MCF 10A (cell line): ENCODE measurements around the gene RHOT2. TPM values are rescaled to one million over a fixed set of nuclear protein-coding genes. Genes with fewer than 3 reads are reported as not detected.

Experiments
- BruUV-seq: library from RNA; stranded (reverse); fragments of 400-500 nt; replicated peaks from 2 replicates; lab custom pipeline; 2021; lab: Mats Ljungman, UMichigan
- CTCF ChIA-PET: fragments of 300-600 bp; sonication (Branson Sonifier 250); formaldehyde crosslinking; extraction: SDS; loops from one replicate; lab custom pipeline; 2021; ENCODE audit warnings: antibody characterized with exemption, inconsistent platforms; lab: Yijun Ruan, JAX
- POLR2A ChIA-PET: fragments of 300-600, 350-650 bp; sonication (Branson Sonifier 250); formaldehyde crosslinking; extraction: SDS; loops from one replicate; lab custom pipeline; 2020; ENCODE audit warnings: antibody characterized with exemption, inconsistent platforms; lab: Yijun Ruan, JAX
- DNase-seq: peaks from one replicate; pipeline ENCODE4 v3.0.0-alpha.2; 2018; ENCODE audit not compliant: unreplicated experiment
- H3K27ac Mint-ChIP-seq: one replicate; pipeline ENCODE4 v1.8.0; 2022; ENCODE audit warnings: mild to moderate bottlenecking, low read depth, mixed read lengths; ENCODE audit not compliant: unreplicated experiment
- H3K27me3 Mint-ChIP-seq: one replicate; pipeline ENCODE4 v1.8.0; 2022; ENCODE audit warnings: mixed read lengths; ENCODE audit not compliant: insufficient read depth, unreplicated experiment
- H3K36me3 Mint-ChIP-seq: one replicate; pipeline ENCODE4 v1.8.0; 2022; ENCODE audit warnings: mild to moderate bottlenecking, moderate library complexity, mixed read lengths; ENCODE audit not compliant: insufficient read depth, unreplicated experiment
- H3K4me1 Mint-ChIP-seq: one replicate; pipeline ENCODE4 v1.8.0; 2022; ENCODE audit warnings: mixed read lengths; ENCODE audit not compliant: insufficient read depth, unreplicated experiment
- H3K4me3 Mint-ChIP-seq: one replicate; pipeline ENCODE4 v1.8.0; 2022; ENCODE audit warnings: mild to moderate bottlenecking, moderate library complexity, mixed read lengths; ENCODE audit not compliant: unreplicated experiment
- H3K9me3 Mint-ChIP-seq: one replicate; pipeline ENCODE4 v1.8.0; 2022; ENCODE audit warnings: mixed read lengths; ENCODE audit not compliant: unreplicated experiment
- intact Hi-C: fragments of 100-400 bp; cut with micrococcal nuclease; formaldehyde crosslinking; loops from 2 replicates; pipeline ENCODE4 v1.14.1; 2022
- total RNA-seq: library from RNA; stranded (reverse); gene quantifications from 2 replicates; pipeline ENCODE4 v1.2.3, GENCODE V29; 2022
- TF ChIP-seq, protein P1 (sequence below): fragments of 200-600 bp; IDR thresholded peaks from one replicate; pipeline ENCODE4 v1.8.0; 2022; ENCODE audit warnings: antibody characterized with exemption, mild to moderate bottlenecking; ENCODE audit not compliant: unreplicated experiment

RHOT2 gene
- total RNA-seq, 1 experiment from 2014 or later = 118 TPM

DNA sequence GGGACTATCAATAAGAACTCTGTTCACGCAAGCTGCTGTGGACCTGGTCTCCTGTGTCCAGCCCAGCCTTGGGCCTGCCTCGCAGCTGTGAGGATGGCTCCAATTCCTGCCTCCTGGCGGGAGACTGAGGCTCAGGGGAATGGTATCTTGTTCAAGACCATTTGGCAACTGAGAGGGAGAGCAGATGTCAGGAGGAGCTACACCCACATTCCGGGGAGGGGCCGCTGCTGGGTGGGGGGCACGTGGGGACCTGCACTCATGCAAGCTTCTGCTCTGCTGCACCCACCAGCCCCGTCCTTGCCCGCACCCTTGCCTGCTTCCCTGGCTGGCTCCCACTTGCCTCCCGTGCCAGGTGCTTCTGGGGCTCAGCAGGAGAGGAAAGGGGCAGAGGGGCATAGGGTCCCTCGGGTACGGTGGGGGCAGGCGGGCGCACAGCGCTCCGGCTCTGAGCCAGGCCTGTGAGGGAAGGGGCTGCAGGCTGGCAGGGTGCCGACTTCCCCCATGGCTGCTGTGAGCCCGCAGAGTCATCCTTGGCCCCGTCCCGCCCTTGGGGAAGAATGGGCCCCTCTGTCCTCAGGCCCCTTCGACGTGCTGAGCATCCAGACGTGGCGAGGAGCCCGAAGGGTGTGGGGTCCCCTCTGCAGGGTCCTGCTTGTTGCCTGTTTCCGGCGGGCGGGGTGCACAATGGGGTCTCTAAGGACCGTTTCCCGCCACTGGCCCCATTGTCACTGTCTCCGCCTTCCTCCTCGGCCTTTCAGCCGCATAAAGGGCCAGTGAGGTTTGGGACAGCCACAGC, 49.7 kb downstream of the RHOT2 start:
- DNase-seq = no peak
- H3K4me1 Mint-ChIP-seq = peaks cover 12% of the 10 kb centered on the region
- no peak overlapping the region for H3K4me3 Mint-ChIP-seq
- no peak overlapping the region for H3K27ac Mint-ChIP-seq
- TF ChIP-seq, protein P1, sequence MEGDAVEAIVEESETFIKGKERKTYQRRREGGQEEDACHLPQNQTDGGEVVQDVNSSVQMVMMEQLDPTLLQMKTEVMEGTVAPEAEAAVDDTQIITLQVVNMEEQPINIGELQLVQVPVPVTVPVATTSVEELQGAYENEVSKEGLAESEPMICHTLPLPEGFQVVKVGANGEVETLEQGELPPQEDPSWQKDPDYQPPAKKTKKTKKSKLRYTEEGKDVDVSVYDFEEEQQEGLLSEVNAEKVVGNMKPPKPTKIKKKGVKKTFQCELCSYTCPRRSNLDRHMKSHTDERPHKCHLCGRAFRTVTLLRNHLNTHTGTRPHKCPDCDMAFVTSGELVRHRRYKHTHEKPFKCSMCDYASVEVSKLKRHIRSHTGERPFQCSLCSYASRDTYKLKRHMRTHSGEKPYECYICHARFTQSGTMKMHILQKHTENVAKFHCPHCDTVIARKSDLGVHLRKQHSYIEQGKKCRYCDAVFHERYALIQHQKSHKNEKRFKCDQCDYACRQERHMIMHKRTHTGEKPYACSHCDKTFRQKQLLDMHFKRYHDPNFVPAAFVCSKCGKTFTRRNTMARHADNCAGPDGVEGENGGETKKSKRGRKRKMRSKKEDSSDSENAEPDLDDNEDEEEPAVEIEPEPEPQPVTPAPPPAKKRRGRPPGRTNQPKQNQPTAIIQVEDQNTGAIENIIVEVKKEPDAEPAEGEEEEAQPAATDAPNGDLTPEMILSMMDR = no peak
- peaks cover 26% of the 10 kb centered on the region for H3K36me3 Mint-ChIP-seq
- no peaks in the 10 kb centered on the region for H3K27me3 Mint-ChIP-seq
- ChIA-PET CTCF (interaction anchor here (0.6 to 2.0 kb wide), 4 partner anchors 10 to 256 kb away, joined by 3 to 5 read pairs (median 4); no protein-coding TSS in a partner anchor), POLR2A (interaction anchor here (2.2 to 8.8 kb wide), 2 partner anchors 7 to 42 kb away, joined by 4 to 124 read pairs; partner anchors contain the start of genes ANTKMT, CCDC78, HAGHL and RHBDL1)
- intact Hi-C loops = no loop called here
- no peaks in the 10 kb centered on the region for H3K9me3 Mint-ChIP-seq
- BruUV-seq = no TSS peak

DNA sequence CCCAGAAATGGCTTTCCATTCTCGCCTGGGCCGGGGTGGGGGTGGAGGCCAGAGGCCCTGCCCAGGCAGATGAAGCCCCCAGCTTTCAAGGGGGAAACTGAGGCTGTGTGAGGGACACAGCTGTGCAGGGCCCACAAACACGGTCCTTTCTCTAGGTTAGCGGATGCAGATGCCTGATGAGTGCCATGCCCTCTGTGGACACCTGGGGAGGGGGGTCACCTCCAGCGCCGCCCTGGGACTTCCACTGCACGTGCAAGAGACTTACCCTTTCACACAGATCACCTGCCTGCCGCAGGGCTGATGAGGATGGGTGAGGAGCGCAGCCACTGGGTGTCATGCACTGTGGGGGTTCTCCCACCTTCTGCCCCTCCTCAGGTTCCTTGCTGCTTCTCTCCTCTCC, 50.5 kb downstream of the RHOT2 start:
- Mint-ChIP-seq H3K27me3 (no peaks in the 10 kb centered on the region), H3K4me3 (peak overlapping the region; percentile 78), H3K36me3 (peaks cover 34% of the 10 kb centered on the region)

DNA sequence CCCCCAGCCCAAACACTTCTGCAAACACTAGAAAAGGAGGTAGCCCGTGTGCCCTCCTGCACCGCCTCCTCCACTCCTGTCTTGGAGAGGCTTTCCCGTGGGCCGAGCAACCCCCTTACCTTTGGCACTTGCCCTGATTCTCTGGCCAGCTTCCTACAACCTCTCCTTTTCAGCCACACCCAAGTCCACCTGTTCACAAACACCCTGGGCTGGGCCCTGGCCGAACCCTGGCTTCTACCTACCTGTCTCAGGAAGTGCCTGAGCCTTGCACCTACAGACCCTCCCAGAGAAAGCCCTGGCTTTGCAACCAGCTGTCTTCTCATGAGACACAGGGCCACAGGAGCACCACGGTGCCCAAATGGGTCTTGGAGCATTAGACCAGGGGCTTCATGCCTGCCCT, 51.0 kb downstream of the RHOT2 start:
- ChIA-PET CTCF (interaction anchor here (1.1 to 2.4 kb wide), 3 partner anchors 9 to 336 kb away, joined by 4 to 11 read pairs (median 4); no protein-coding TSS in a partner anchor), POLR2A (interaction anchor here (0.6 to 4.7 kb wide), 8 partner anchors 9 to 128 kb away, joined by 4 to 26 read pairs (median 22); partner anchors contain the start of genes CIAO3, HAGHL and WDR24)
- Mint-ChIP-seq H3K4me1 (peaks cover 9% of the 10 kb centered on the region), H3K36me3 (peaks cover 36% of the 10 kb centered on the region), H3K27me3 (no peaks in the 10 kb centered on the region), H3K27ac (peak overlapping the region; percentile 12), H3K9me3 (no peaks in the 10 kb centered on the region), H3K4me3 (peak overlapping the region; percentile 78)
- no TSS peak for BruUV-seq
- DNase-seq = no peak
- TF ChIP-seq, protein P1 = no peak
- intact Hi-C loops = no loop called here

More for the DNA sequence above, 50.5 kb downstream of the RHOT2 start:
- POLR2A ChIA-PET = interaction anchor here (2.0 to 2.2 kb wide), 2 partner anchors 9 to 67 kb away, joined by 5 to 9 read pairs; partner anchors contain the start of gene HAGHL
- TF ChIP-seq, protein P1 = no peak
- DNase-seq = no peak
- intact Hi-C loops = no loop called here
- Mint-ChIP-seq H3K4me1 (peaks cover 9% of the 10 kb centered on the region), H3K27ac (no peak overlapping the region), H3K9me3 (no peaks in the 10 kb centered on the region)
- CTCF ChIA-PET = interaction anchor here (0.7 to 2.4 kb wide), 3 partner anchors 8 to 255 kb away, joined by 3 to 11 read pairs (median 4); no protein-coding TSS in a partner anchor
- no TSS peak for BruUV-seq

DNA sequence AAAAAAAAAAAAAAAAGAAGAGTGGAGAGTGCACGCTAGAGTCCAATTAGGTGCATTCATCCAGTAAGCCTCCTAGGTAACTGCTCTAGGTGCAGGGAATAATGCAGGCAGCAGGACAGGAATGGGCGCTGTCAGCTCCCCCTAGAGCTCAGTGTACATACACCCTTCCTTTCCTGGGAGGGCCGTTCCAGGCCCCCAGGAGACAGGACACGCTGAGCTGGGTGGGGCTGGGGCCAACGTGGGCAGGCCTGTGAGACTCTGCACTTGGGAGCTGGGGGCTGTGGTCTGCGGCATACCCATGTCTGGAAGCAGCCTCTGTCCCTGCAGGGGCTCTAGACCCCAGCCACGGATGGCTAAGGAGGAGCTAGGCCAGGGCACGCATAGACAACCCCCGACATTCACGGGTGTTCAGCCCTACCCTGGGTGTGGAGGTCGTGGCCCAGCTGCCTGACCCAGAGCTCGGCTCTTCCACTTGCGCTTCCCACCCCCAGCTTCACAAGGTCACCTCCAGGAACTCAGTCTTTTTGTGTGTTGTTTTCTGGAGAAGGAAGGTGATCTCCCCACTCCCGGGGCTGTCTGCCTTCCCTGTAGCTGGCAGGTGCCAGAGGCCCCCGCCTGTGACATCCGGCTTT, 52.0 kb downstream of the RHOT2 start:
- peak overlapping the region; percentile 78 for H3K4me3 Mint-ChIP-seq
- DNase-seq = peak; percentile 44
- H3K36me3 Mint-ChIP-seq = peaks cover 36% of the 10 kb centered on the region
- no peaks in the 10 kb centered on the region for H3K9me3 Mint-ChIP-seq
- peaks cover 9% of the 10 kb centered on the region for H3K4me1 Mint-ChIP-seq
- ChIA-PET CTCF (interaction anchor here (0.6 to 2.4 kb wide), 15 partner anchors 8 to 480 kb away, joined by 3 to 14 read pairs (median 4); no protein-coding TSS in a partner anchor), POLR2A (interaction anchor here (0.9 to 9.6 kb wide), 19 partner anchors 6 to 130 kb away, joined by 3 to 124 read pairs (median 12); partner anchors contain the start of genes CHTF18, CIAO3, FBXL16 and HAGHL)
- intact Hi-C loops = no loop called here
- TF ChIP-seq, protein P1 = no peak
- H3K27ac Mint-ChIP-seq = peak overlapping the region; percentile 59
- no peaks in the 10 kb centered on the region for H3K27me3 Mint-ChIP-seq
- TSS peak; percentile 34 for BruUV-seq
